ENCODE data around the gene CGREF1. TPM values are rescaled to one million over a fixed set of nuclear protein-coding genes. Genes with fewer than 3 reads are reported as not detected.

The CGREF1 gene
- total RNA-seq, 1 donor from 2014 or later: 2.9 TPM

GRCh38 chr2:27053321-27053720 lies 65.6 kb downstream of the CGREF1 start:
- intact Hi-C loops (cut with micrococcal nuclease): no loop called here

- intact Hi-C loops (cut with micrococcal nuclease): loop anchor here (1.0 kb wide), 4 partner anchors 19 to 82 kb away; partner anchors contain the start of genes KHK, OST4 and PREB
These were observed 66.9 kb downstream of the CGREF1 start for GRCh38 chr2:27051902-27052645.

- intact Hi-C loops (cut with micrococcal nuclease): loop anchor here (1.0 kb wide), 7 partner anchors 19 to 161 kb away; partner anchors contain the start of genes ATRAID, KHK, MAPRE3 and OST4
These were observed 67.7 kb downstream of the CGREF1 start, which contains the start of gene AGBL5 for GRCh38 chr2:27050996-27051901. Gene AGBL5, plus strand, starts transcription at chr2:27051668. Its CDS starts 1,291 bp downstream, at chr2:27052959.

Other genes with a start within 250 kb of the CGREF1 start
- gene MAPRE3, start 148.5 kb downstream of the CGREF1 start, total RNA-seq: 0.91 and 1.2 TPM in 2 replicates
- 99.4 and 100 TPM in 2 replicates for gene TMEM214, start 86.2 kb downstream of the CGREF1 start, total RNA-seq
- 13.6 and 14.4 TPM in 2 replicates for gene AGBL5, start 67.5 kb downstream of the CGREF1 start, total RNA-seq
- 351 and 367 TPM in 2 replicates for gene OST4, start 47.5 kb downstream of the CGREF1 start, total RNA-seq
- gene EMILIN1, start 40.5 kb downstream of the CGREF1 start, total RNA-seq: 1.1 and 1.5 TPM in 2 replicates
- gene KHK, start 32.4 kb downstream of the CGREF1 start, total RNA-seq: 11.5 and 12.2 TPM in 2 replicates
- 0.52 and 0.64 TPM in 2 replicates for gene ABHD1, start 4.7 kb upstream of the CGREF1 start, total RNA-seq
- 74.2 and 76.6 TPM in 2 replicates for gene PREB, start 15.5 kb upstream of the CGREF1 start, total RNA-seq
- not detected in 2 replicates for gene PRR30, start 20.3 kb upstream of the CGREF1 start, total RNA-seq
- not detected in 2 replicates for gene TCF23, start 29.9 kb upstream of the CGREF1 start, total RNA-seq
- 78.3 and 82.5 TPM in 2 replicates for gene ATRAID, start 92.9 kb upstream of the CGREF1 start, total RNA-seq
- gene SLC5A6, start 93.1 kb upstream of the CGREF1 start, total RNA-seq: 48.5 and 54.4 TPM in 2 replicates
- gene CAD, start 98.2 kb upstream of the CGREF1 start, total RNA-seq: 86.4 and 87.1 TPM in 2 replicates
- gene SLC30A3, start 143.9 kb upstream of the CGREF1 start, total RNA-seq: 0.14 and 0.48 TPM in 2 replicates
- not detected in 2 replicates for gene DNAJC5G, start 156.3 kb upstream of the CGREF1 start, total RNA-seq
- 0.16 TPM in 1 of 2 replicates, not detected in the other for gene TRIM54, start 163.3 kb upstream of the CGREF1 start, total RNA-seq
- 1.5 and 2.0 TPM in 2 replicates for gene UCN, start 189.3 kb upstream of the CGREF1 start, total RNA-seq
- gene MPV17, start 204.0 kb upstream of the CGREF1 start, total RNA-seq: 75.7 and 80.0 TPM in 2 replicates
- 72.2 and 75.6 TPM in 2 replicates for gene GTF3C2, start 237.6 kb upstream of the CGREF1 start, total RNA-seq

Measured in T-helper 2 cell treated with Interferon-gamma antibody and Interleukin-4, amounts not matched to agents 100 ng/mL and 5 ng/mL, for 36 hours (primary cell).